GM18867 (cell line): ENCODE data around the gene KIF18A.

Source experiments
- ATAC-seq: cut with Tn5 transposase; IDR thresholded peaks from one replicate; pipeline ENCODE4 v1.9.1; 2021; ENCODE audit warnings: mild to moderate bottlenecking, moderate library complexity; ENCODE audit not compliant: unreplicated experiment

Gene KIF18A

GRCh38 chr11:27972522-27973170 lies 135.3 kb downstream of the KIF18A start:
- no peak for ATAC-seq

GRCh38 chr11:27971171-27971570 lies 136.8 kb downstream of the KIF18A start:
- ATAC-seq, result no peak
